ENCODE measurements around the gene MX2.
"Not testable (repeated sequence)": the region's sequence is repeated elsewhere in the genome, so short reads cannot be mapped to it uniquely, and the experiment has no call there.

Gene MX2

DNA sequence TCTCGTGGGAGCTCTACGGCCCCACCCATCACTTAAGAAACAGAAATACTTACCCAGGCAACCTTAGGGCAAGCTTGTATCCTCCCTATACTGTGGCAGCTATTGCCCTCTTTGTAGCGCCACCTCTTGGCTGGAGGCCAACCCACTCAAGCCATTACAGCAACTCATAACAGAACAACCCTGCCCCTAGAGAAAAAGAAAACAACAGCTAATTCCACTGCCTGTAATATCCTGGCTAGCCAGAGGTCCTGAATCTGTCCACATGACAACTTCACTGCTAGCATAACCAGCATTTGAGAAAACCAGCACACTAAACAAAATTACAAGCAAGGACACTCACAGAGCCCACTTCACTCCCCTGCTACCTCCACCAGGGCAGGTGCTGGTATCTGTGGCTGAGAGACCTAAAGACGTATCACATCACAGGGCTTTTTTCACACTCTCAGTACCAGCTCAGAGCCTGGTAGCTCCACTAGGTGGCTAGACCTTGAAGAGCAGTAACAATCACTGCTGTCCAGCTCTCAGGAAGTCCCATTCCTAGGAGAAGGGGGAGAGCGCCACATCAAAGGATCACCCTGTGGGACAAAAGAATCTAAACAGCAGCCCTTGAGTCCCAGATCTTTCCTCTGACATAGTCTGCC lies 49.7 kb downstream of the MX2 start:
- Histone ChIP-seq H3K27me3 (ENCODE audit: low read depth, low read length) (no peaks in the 10 kb centered on the region), H3K4me1 (ENCODE audit: low read length) (no peaks in the 10 kb centered on the region), H3K36me3 (replicated peaks; ENCODE audit: low read depth, low read length) (peaks cover 19% of the 10 kb centered on the region), H3K9ac (ENCODE audit: low read length) (no peak overlapping the region), H3K27ac (ENCODE audit: low read length) (no peak overlapping the region), H3K4me2 (ENCODE audit: low read length) (no peak overlapping the region), H4K20me1 (ENCODE audit: insufficient read depth, low read length) (no peaks in the 10 kb centered on the region), H3K4me3 (ENCODE audit: low read length) (no peak overlapping the region), H2AFZ (ENCODE audit: low read depth, low read length) (no peak overlapping the region), H3K9me3 (ENCODE audit: insufficient read depth, low read length) (no peaks in the 10 kb centered on the region), H3K79me2 (ENCODE audit: low read length) (no peaks in the 10 kb centered on the region)
- TF ChIP-seq EZH2phosphoT487 (IDR thresholded peaks at IDR 0.05; ENCODE audit: low read depth), result no peak
- TF ChIP-seq, protein P1, sequence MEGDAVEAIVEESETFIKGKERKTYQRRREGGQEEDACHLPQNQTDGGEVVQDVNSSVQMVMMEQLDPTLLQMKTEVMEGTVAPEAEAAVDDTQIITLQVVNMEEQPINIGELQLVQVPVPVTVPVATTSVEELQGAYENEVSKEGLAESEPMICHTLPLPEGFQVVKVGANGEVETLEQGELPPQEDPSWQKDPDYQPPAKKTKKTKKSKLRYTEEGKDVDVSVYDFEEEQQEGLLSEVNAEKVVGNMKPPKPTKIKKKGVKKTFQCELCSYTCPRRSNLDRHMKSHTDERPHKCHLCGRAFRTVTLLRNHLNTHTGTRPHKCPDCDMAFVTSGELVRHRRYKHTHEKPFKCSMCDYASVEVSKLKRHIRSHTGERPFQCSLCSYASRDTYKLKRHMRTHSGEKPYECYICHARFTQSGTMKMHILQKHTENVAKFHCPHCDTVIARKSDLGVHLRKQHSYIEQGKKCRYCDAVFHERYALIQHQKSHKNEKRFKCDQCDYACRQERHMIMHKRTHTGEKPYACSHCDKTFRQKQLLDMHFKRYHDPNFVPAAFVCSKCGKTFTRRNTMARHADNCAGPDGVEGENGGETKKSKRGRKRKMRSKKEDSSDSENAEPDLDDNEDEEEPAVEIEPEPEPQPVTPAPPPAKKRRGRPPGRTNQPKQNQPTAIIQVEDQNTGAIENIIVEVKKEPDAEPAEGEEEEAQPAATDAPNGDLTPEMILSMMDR (IDR thresholded peaks at IDR 0.05; ENCODE audit: low read depth, low read length), result 0 out of 2 replicates have a peak, but pooled peaks have one; percentile 9

DNA sequence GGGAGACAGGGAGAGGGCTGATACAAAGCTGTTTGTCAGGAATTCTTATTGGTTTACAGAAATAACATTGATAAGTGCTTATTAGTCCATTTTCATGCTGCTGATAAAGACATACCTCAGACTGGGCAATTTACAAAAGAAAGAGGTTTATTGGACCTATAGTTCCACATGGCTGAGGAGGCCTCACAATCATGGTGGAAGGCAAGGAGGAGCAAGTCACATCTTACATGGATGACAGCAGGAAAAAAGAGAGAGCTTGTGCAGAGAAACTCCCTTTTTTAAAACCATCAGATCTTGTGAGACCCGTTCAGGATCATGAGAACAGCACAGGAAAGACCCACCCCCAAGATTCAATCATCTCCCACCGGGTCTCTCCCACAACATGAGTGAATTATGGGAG lies 55.7 kb downstream of the MX2 start:
- H3K4me1 ChIP-seq (ENCODE audit: low read length); H3K9me3 ChIP-seq (ENCODE audit: insufficient read depth, low read length); H3K36me3 ChIP-seq (replicated peaks; ENCODE audit: low read depth, low read length); H3K4me2 ChIP-seq (ENCODE audit: low read length); H2AFZ ChIP-seq (ENCODE audit: low read depth, low read length); H3K27ac ChIP-seq (ENCODE audit: low read length); H3K79me2 ChIP-seq (ENCODE audit: low read length); H3K4me3 ChIP-seq (ENCODE audit: low read length); H4K20me1 ChIP-seq (ENCODE audit: insufficient read depth, low read length); H3K9ac ChIP-seq (ENCODE audit: low read length); H3K27me3 ChIP-seq (ENCODE audit: low read depth, low read length): not testable (repeated sequence)

DNA sequence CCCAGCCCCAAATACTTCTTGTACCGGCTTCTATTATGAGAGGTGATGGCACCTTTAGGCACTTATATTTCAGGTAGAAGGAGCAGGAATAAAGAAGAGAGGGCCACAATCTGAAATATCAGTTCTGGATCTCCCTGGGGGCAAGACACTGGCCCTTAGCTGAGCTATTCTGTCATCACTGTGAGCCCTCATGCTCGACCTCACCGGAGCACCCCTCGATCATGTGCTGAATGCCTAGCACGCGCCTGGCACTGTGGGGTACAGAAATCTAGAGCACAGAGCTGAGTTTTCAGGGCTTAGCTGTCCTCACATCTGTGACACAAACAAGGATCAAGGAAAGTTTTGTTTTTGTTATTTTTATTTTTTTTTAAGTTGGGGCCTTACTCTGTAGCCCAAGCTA lies 56.6 kb downstream of the MX2 start:
- Histone ChIP-seq H3K9me3 (ENCODE audit: insufficient read depth, low read length) (no peaks in the 10 kb centered on the region), H3K79me2 (ENCODE audit: low read length) (no peaks in the 10 kb centered on the region), H3K27me3 (ENCODE audit: low read depth, low read length) (no peaks in the 10 kb centered on the region), H3K4me1 (ENCODE audit: low read length) (peaks cover 11% of the 10 kb centered on the region), H4K20me1 (ENCODE audit: insufficient read depth, low read length) (no peaks in the 10 kb centered on the region), H3K9ac (ENCODE audit: low read length) (no peak overlapping the region), H3K4me3 (ENCODE audit: low read length) (no peak overlapping the region), H2AFZ (ENCODE audit: low read depth, low read length) (no peak overlapping the region), H3K27ac (ENCODE audit: low read length) (no peak overlapping the region), H3K36me3 (replicated peaks; ENCODE audit: low read depth, low read length) (no peaks in the 10 kb centered on the region), H3K4me2 (ENCODE audit: low read length) (no peak overlapping the region)
- TF ChIP-seq, protein P1 (IDR thresholded peaks at IDR 0.05; ENCODE audit: low read depth, low read length), result no peak
- TF ChIP-seq EZH2phosphoT487 (IDR thresholded peaks at IDR 0.05; ENCODE audit: low read depth), result no peak

DNA sequence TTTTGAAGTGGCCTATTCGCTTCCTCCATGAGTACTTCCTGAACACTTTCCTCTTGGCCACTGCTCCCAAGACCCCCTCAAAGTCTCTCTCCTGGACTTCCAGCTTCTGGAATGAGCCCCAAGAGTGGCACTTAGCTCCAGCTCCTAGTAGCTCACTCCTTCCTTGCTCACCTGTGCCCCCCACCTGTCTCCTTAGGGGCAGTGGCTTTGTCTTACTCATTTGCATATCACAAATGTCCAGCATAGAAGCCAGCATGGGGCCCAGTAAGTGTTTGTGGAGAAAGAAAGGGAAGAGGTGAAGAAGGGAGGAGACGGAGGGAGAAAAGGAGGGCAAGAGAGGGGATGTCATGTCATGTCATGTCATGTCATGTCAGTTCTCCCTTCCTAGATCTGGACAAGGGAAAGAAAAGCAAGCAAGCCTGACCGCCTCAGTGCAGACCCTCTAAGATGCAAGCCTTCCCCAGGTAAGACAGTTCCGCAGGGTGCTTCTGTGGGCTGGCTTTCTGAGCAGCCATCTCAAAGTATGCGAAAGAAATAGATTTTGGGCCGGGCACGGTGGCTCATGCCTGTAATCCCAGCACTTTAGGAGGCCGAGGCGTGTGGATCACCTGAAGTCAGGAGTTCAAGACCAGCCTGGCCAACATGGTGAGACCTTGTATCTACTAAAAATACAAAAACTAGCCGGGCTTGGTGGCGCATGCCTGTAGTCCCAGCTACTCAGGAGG lies 57.3 kb downstream of the MX2 start:
- H3K79me2 ChIP-seq (ENCODE audit: low read length), result no peaks in the 10 kb centered on the region
- H3K36me3 ChIP-seq (replicated peaks; ENCODE audit: low read depth, low read length), result no peaks in the 10 kb centered on the region
- H3K27me3 ChIP-seq (ENCODE audit: low read depth, low read length), result no peaks in the 10 kb centered on the region
- H3K9ac ChIP-seq (ENCODE audit: low read length), result no peak overlapping the region
- H3K4me3 ChIP-seq (ENCODE audit: low read length), result no peak overlapping the region
- H2AFZ ChIP-seq (ENCODE audit: low read depth, low read length), result no peak overlapping the region
- H3K4me2 ChIP-seq (ENCODE audit: low read length), result no peak overlapping the region
- no peaks in the 10 kb centered on the region for H4K20me1 ChIP-seq (ENCODE audit: insufficient read depth, low read length)
- H3K4me1 ChIP-seq (ENCODE audit: low read length), result peaks cover 14% of the 10 kb centered on the region
- H3K27ac ChIP-seq (ENCODE audit: low read length), result no peak overlapping the region
- no peaks in the 10 kb centered on the region for H3K9me3 ChIP-seq (ENCODE audit: insufficient read depth, low read length)
- TF ChIP-seq EZH2phosphoT487 (IDR thresholded peaks at IDR 0.05; ENCODE audit: low read depth), result no peak
- TF ChIP-seq, protein P1 (IDR thresholded peaks at IDR 0.05; ENCODE audit: low read depth, low read length), result no peak
